ENCODE data around the gene DACT3.

DNA sequence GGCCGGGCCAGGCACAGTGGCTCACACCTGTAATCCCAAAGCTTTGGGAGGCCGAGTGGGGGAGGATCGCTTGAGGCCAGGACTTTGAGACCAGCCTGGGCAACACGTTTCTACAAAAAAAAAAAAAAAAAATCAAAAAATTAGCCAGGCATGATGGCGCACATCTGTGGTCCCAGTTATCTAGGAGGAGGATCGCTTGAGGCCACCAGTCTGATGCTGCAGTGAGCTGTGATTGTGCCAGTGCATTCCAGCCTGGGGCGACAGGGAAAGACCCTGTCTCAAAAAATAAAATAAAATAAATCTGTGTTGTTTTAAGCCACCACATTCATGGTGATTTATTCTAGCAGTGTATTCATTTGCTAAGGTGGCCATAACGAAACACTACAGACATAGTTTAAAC lies 4.1 kb upstream of the DACT3 start:
- TF ChIP-seq, protein P1, sequence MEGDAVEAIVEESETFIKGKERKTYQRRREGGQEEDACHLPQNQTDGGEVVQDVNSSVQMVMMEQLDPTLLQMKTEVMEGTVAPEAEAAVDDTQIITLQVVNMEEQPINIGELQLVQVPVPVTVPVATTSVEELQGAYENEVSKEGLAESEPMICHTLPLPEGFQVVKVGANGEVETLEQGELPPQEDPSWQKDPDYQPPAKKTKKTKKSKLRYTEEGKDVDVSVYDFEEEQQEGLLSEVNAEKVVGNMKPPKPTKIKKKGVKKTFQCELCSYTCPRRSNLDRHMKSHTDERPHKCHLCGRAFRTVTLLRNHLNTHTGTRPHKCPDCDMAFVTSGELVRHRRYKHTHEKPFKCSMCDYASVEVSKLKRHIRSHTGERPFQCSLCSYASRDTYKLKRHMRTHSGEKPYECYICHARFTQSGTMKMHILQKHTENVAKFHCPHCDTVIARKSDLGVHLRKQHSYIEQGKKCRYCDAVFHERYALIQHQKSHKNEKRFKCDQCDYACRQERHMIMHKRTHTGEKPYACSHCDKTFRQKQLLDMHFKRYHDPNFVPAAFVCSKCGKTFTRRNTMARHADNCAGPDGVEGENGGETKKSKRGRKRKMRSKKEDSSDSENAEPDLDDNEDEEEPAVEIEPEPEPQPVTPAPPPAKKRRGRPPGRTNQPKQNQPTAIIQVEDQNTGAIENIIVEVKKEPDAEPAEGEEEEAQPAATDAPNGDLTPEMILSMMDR (IDR thresholded peaks at IDR 0.05), result no peak
- TF ChIP-seq POLR2AphosphoS5 (IDR thresholded peaks at IDR 0.05; ENCODE audit: low read depth, low read length), result no peak
- no peak for TF ChIP-seq REST (IDR thresholded peaks at IDR 0.05; ENCODE audit: insufficient read depth in 1 of 2, low read depth in 2 of 2, low read length in 1 of 2)
- no peak for TF ChIP-seq SIN3A (IDR thresholded peaks at IDR 0.05; ENCODE audit: borderline replicate concordance, insufficient read depth, low read depth, low read length)
- TF ChIP-seq TCF7L2 (IDR thresholded peaks at IDR 0.05; ENCODE audit: low read depth, low read length), result no peak
